Esophagus muscularis mucosa (tissue), 4 donors: ENCODE measurements around the gene CAAP1. TPM values are rescaled to one million over a fixed set of nuclear protein-coding genes. Genes with fewer than 3 reads are reported as not detected.

Source experiments
- DNase-seq: peaks from one replicate; pipeline ENCODE4 v3.0.0-alpha.2; 2017; ENCODE audit errors: extremely low spot score
- H3K27ac ChIP-seq, 4 donors: fragments of 200-600 bp; sonication (generic); replicated peaks in 1 of 4; 1 replicate in 3 of 4; 2 replicates in 1 of 4; pipeline ENCODE4 v1.5.1; 2016 to 2019; ENCODE audit warnings: mild to moderate bottlenecking in 1 of 4
- H3K27me3 ChIP-seq, 4 donors: fragments of 200-600 bp; sonication (generic); one replicate each; pipeline versions ENCODE4 v1.5.1 to v1.6.0; 2016 to 2019
- H3K36me3 ChIP-seq, 4 donors: fragments of 200-600 bp; sonication (generic); one replicate each; pipeline ENCODE4 v1.5.1; 2016 to 2019
- H3K4me1 ChIP-seq, 4 donors: fragments of 200-600 bp; sonication (generic); one replicate each; pipeline ENCODE4 v1.5.1; 2016 to 2019
- H3K4me3 ChIP-seq, 4 donors: fragments of 200-600 bp; sonication (generic); 1 replicate in 2 of 4; 2 replicates in 2 of 4; pipeline ENCODE4 v1.5.1; 2016 to 2019; ENCODE audit warnings: mild to moderate bottlenecking in 4 of 4, moderate library complexity in 1 of 4
- H3K9me3 ChIP-seq, 4 donors: fragments of 200-600 bp; sonication (generic); 1 replicate in 3 of 4; 2 replicates in 1 of 4; pipeline ENCODE4 v1.5.1; 2016 to 2019
- EP300 ChIP-seq: sonication (generic); formaldehyde crosslinking; IDR thresholded peaks from one replicate; pipeline ENCODE4 v1.6.1; 2017; ENCODE audit warnings: antibody characterized with exemption
- POLR2A ChIP-seq: fragments of 450-650 bp; IDR thresholded peaks from one replicate; pipeline ENCODE4 v1.6.1; 2017; ENCODE audit warnings: antibody characterized with exemption, moderate library complexity, mild to moderate bottlenecking, low read depth
- POLR2AphosphoS5 ChIP-seq, 2 donors: sonication (generic); formaldehyde crosslinking; IDR thresholded peaks; one replicate each; pipeline ENCODE4 v1.6.1; 2017; ENCODE audit warnings: antibody characterized with exemption in 2 of 2
- WGBS: methylation state at CpG from one replicate; pipeline ENCODE4 v1.1.5; 2018; 5-methylcytosine and 5-hydroxymethylcytosine counted together
- intact Hi-C: fragments of 100-400 bp; cut with DNase I; formaldehyde crosslinking; loops from one replicate; pipeline ENCODE4 v1.15.1; 2023
- total RNA-seq, 4 donors: library from RNA; depleted of rRNA; stranded (reverse); fragments of >200 nt; gene quantifications; one replicate each; pipeline versions ENCODE4 v1.1.0 to v1.2.1, GENCODE V29; 2016
- TF ChIP-seq, protein P1 (sequence below), 3 experiments: fragments of 200-600 bp in 2 of 3; fragments of 450-650 bp in 1 of 3; sonication (generic) in 2 of 3; IDR thresholded peaks; one replicate each; pipeline ENCODE4 v1.5.1; 2017 to 2019; ENCODE audit warnings: antibody characterized with exemption in 3 of 3, mild to moderate bottlenecking in 2 of 3, moderate library complexity in 1 of 3

CAAP1 gene
- total RNA-seq, 4 donors from 2014 or later = 15.3 to 18.7 (median 16.2) TPM

DNA sequence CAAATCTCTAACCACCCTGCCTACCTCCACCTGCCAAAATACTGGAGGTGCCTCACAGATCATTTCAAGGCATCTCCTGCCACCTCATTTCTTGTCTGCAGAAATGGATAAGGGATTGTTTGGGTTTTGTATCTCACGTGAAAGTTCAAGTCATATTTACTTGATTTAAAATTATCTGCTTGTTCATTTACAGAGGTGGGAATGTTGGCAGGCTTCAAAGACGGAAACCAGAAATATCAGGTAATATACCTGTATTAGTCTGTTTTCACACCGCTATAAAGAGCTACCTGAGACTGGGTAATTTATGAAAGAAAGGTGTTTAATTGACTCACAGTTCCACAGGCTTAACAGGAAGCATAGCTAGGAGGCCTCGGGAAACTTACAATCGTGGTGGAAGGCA, 85.4 kb downstream of the CAAP1 start:
- H3K36me3 ChIP-seq = no peaks in the 10 kb centered on the region
- WGBS = 75% methylated on average over 5 of the region's 5 CpGs
- DNase-seq = no peak
- H3K27me3 ChIP-seq = no peaks in the 10 kb centered on the region
- H3K4me1 ChIP-seq = no peaks in the 10 kb centered on the region
- H3K9me3 ChIP-seq = no peaks in the 10 kb centered on the region
- no peak overlapping the region for H3K4me3 ChIP-seq
- TF ChIP-seq, protein P1, sequence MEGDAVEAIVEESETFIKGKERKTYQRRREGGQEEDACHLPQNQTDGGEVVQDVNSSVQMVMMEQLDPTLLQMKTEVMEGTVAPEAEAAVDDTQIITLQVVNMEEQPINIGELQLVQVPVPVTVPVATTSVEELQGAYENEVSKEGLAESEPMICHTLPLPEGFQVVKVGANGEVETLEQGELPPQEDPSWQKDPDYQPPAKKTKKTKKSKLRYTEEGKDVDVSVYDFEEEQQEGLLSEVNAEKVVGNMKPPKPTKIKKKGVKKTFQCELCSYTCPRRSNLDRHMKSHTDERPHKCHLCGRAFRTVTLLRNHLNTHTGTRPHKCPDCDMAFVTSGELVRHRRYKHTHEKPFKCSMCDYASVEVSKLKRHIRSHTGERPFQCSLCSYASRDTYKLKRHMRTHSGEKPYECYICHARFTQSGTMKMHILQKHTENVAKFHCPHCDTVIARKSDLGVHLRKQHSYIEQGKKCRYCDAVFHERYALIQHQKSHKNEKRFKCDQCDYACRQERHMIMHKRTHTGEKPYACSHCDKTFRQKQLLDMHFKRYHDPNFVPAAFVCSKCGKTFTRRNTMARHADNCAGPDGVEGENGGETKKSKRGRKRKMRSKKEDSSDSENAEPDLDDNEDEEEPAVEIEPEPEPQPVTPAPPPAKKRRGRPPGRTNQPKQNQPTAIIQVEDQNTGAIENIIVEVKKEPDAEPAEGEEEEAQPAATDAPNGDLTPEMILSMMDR (IDR thresholded peaks at IDR 0.05) = no peak
- TF ChIP-seq EP300 = no peak
- TF ChIP-seq POLR2A = no peak
- TF ChIP-seq POLR2AphosphoS5 (IDR thresholded peaks at IDR 0.05) = no peak
- H3K27ac ChIP-seq = no peak overlapping the region
- intact Hi-C loops = no loop called here

DNA sequence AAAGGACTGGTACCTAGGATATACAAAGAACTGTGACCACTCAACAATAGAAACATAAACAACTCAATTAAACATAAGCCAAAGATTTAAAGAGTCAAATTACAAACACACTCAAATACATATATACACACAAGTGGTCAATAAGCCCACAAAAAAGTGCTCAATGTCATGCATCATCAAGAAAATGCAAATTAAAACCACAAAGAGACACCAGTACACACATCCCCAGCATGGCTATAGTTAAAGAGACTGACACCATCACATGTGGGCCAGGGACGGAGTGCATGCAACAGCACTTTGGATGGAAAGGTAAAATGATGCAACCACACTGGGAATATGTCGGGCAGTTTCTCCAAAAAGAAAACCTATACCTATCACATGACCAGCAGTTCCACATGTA, 89.7 kb downstream of the CAAP1 start:
- no peaks in the 10 kb centered on the region for H3K36me3 ChIP-seq
- no peak for DNase-seq
- no peaks in the 10 kb centered on the region for H3K9me3 ChIP-seq
- intact Hi-C loops = no loop called here
- no peak for TF ChIP-seq EP300
- no peak for TF ChIP-seq POLR2A
- TF ChIP-seq, protein P1 (IDR thresholded peaks at IDR 0.05) = no peak
- no peak for TF ChIP-seq POLR2AphosphoS5 (IDR thresholded peaks at IDR 0.05)
- H3K4me1 ChIP-seq = no peaks in the 10 kb centered on the region
- WGBS = 95% methylated on average over 2 of the region's 2 CpGs
- H3K4me3 ChIP-seq = no peak overlapping the region
- H3K27ac ChIP-seq = no peak overlapping the region
- H3K27me3 ChIP-seq = no peaks in the 10 kb centered on the region

DNA sequence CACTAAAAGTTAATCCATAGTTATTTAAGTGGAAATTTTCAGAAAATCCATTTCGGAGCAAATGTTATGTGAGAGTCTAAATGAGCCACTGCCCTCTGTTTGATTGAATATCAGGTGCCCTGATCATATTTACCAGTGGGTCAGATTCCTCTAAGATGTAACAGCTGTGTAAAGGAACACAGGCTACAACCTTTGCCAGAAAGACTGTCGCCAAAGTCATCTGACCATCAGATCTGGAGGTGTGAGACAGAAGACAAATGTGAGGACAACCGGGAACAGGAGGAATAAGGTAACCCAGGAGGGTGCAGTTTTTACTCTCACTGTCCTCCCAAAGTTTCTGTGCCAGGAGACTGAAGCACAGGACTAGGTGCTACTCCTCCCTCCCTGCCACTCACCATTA, 90.8 kb downstream of the CAAP1 start:
- no peaks in the 10 kb centered on the region for H3K4me1 ChIP-seq
- 71% methylated on average over 3 of the region's 3 CpGs for WGBS
- DNase-seq = no peak
- H3K36me3 ChIP-seq = no peaks in the 10 kb centered on the region
- H3K27ac ChIP-seq = no peak overlapping the region
- no peak overlapping the region for H3K4me3 ChIP-seq
- no peaks in the 10 kb centered on the region for H3K9me3 ChIP-seq
- H3K27me3 ChIP-seq = no peaks in the 10 kb centered on the region
- intact Hi-C loops = no loop called here
- no peak for TF ChIP-seq EP300
- no peak for TF ChIP-seq POLR2AphosphoS5 (IDR thresholded peaks at IDR 0.05)
- TF ChIP-seq, protein P1 (IDR thresholded peaks at IDR 0.05) = no peak
- no peak for TF ChIP-seq POLR2A

DNA sequence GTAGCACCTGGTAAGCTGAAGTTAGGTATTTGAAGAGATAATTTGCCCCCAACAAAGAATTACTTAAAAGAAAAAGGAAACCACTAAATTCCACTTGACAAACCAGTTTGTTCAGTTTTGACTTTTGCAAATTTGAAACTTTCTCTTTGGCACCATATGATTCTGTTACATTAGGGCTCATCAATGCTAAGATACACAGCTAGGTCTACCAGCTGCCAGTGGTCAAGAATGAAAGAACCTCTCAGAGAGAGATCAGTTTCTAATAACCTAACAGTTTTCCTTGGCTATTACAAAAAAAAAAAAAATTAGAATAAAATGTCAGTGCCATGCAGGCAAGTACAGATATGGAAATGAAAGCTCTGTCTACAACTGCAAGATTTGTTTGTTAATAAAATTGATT, 92.3 kb downstream of the CAAP1 start:
- intact Hi-C loops = no loop called here
- H3K4me1 ChIP-seq = no peaks in the 10 kb centered on the region

DNA sequence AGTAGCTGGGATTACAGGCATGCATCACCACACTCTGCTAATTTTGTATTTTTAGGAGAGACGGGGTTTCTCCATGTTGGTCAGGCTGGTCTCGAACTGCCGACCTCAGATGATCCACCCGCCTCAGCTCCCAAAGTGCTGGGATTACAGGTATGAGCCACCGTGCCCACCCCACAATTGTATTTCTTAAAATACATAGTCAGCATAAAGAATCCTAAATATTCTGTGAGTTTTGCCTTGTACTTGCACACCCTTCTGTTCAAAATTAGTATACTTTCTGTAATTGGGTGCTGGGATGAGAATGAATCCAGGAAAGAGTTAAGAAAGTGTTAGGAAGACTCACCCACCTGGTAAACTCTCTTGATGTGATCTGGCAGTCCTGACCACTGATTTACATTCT, 101.3 kb downstream of the CAAP1 start:
- Histone ChIP-seq H3K36me3 (no peaks in the 10 kb centered on the region), H3K4me3 (no peak overlapping the region), H3K9me3 (no peaks in the 10 kb centered on the region), H3K27ac (no peak overlapping the region), H3K27me3 (no peaks in the 10 kb centered on the region), H3K4me1 (no peaks in the 10 kb centered on the region)
- 96% methylated on average over 5 of the region's 5 CpGs for WGBS
- no peak for TF ChIP-seq POLR2AphosphoS5 (IDR thresholded peaks at IDR 0.05)
- no peak for TF ChIP-seq POLR2A
- TF ChIP-seq EP300 = no peak
- TF ChIP-seq, protein P1 (IDR thresholded peaks at IDR 0.05) = no peak
- intact Hi-C loops = no loop called here
- no peak for DNase-seq

More for the DNA sequence above, 92.3 kb downstream of the CAAP1 start:
- Histone ChIP-seq H3K36me3 (no peaks in the 10 kb centered on the region), H3K27ac (no peak overlapping the region), H3K4me3 (no peak overlapping the region), H3K27me3 (no peaks in the 10 kb centered on the region), H3K9me3 (no peaks in the 10 kb centered on the region)
- DNase-seq = no peak
- TF ChIP-seq EP300 (no peak), POLR2AphosphoS5 (IDR thresholded peaks at IDR 0.05) (no peak), POLR2A (no peak)
- TF ChIP-seq, protein P1 (IDR thresholded peaks at IDR 0.05) = no peak
